ACHN (cell line): ENCODE measurements around the gene NME9.
A peak's percentile ranks its signal among the peaks of the same experiment; 100 is the strongest.
"Not testable (repeated sequence)": the region's sequence is repeated elsewhere in the genome, so short reads cannot be mapped to it uniquely, and the experiment has no call there.

Source experiments
- DNase-seq: peaks from one replicate; pipeline ENCODE4 v3.0.0-alpha.2; 2015
- in situ Hi-C: cut with HindIII; loops from 2 replicates; pipeline ENCODE4 v1.10.0; 2017; ENCODE audit warnings: low sequenced_read_pairs, low pct_ligation_motif_present, low pct_unique_long_range_greater_than_20kb

The NME9 gene, protein sequence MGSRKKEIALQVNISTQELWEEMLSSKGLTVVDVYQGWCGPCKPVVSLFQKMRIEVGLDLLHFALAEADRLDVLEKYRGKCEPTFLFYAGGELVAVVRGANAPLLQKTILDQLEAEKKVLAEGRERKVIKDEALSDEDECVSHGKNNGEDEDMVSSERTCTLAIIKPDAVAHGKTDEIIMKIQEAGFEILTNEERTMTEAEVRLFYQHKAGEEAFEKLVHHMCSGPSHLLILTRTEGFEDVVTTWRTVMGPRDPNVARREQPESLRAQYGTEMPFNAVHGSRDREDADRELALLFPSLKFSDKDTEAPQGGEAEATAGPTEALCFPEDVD

GRCh38 chr3:138329127-138329983 is at the start of gene NME9:
Gene NME9 (minus strand): TSS chr3:138329851. CDS start chr3:138329335, 516 bp downstream.
- peak; percentile 89 for DNase-seq
- in situ Hi-C loops = no loop called here

DNA sequence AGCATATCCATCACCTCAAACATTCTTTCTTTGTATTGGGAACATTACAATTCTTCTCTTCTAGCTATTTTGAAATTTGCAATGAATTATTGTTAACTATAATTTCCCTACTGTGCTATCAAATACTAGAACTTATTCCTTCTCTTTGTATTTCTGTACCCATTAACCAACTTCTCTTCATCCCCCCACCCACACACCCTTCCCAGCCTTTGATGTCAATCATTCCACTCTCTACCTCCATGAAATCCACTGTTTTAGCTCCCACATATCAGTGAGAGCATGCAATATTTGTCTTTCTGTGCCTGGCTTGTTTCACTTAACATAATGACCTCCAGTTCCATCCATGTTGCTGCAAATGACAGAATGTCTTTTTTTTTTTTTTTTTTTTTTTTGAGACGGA is 49.3 kb upstream of the NME9 start:
- no peak for DNase-seq
- in situ Hi-C loops = no loop called here

- DNase-seq = no peak
- in situ Hi-C loops = no loop called here
Measured at GRCh38 chr3:138378331-138378730, 48.7 kb upstream of the NME9 start.

DNA sequence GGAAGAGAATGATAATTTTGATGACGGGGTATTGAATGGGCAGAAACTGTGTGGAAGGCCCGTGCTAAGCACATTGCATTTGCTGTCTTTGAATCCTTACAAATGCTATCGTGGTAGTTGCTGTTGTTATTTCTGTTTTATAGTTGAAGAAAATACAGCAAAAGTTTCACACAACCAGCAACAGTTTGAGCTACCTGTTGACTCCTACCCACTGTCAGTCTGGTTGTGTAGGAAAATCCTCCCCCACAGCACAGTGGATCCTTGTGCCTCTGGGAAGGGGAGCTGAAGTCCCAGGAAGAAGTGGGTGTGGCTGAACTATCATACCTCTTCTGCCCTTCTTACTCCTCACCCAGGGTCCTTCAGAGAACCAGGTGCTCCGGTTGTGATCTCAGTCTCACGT is 48.2 kb upstream of the NME9 start:
- in situ Hi-C loops = no loop called here
- no peak for DNase-seq

- in situ Hi-C loops = not testable (repeated sequence)
Measured at GRCh38 chr3:138377212-138377611, 47.6 kb upstream of the NME9 start.

DNA sequence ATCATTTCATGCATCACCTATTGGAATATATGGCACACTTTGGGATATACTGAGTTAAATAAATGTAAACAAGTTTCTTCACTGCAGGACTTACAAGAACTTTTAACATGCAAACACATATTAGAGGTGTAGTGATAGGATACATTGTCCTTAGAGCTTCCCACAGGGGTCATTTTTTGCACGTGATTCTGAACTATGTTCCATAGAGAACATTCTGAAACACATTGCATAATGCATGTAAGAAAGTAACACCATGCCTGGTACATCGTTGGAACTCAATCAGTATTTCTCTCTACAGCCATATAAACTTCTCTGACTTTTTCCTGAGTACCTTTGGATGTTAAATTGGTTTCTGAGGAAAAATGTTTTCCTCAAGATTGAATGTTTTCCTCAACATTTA is 47.0 kb upstream of the NME9 start:
- DNase-seq = no peak
- in situ Hi-C loops = no loop called here

More at GRCh38 chr3:138377212-138377611, 47.6 kb upstream of the NME9 start:
- DNase-seq = not testable (repeated sequence)

DNA sequence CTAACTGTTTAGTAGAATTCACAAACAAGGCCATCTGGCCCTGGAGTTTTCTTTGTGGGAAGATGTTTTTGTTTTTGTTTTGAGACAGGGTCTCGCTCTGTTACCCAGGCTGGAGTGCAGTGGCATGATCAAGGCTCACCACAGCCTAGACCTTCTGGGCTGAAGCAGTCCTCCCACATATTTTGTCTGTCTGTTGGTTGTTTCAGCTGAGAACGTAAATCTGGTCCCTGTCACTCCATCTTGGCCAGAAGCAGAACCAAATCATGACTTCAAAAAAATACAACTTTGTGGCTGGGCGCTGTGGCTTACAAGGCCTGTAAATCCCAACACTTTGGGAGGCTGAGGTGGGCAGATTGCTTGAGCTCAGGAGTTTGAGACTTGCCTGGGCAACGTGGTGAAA is 45.8 kb upstream of the NME9 start:
- in situ Hi-C loops = no loop called here
- DNase-seq = no peak

DNA sequence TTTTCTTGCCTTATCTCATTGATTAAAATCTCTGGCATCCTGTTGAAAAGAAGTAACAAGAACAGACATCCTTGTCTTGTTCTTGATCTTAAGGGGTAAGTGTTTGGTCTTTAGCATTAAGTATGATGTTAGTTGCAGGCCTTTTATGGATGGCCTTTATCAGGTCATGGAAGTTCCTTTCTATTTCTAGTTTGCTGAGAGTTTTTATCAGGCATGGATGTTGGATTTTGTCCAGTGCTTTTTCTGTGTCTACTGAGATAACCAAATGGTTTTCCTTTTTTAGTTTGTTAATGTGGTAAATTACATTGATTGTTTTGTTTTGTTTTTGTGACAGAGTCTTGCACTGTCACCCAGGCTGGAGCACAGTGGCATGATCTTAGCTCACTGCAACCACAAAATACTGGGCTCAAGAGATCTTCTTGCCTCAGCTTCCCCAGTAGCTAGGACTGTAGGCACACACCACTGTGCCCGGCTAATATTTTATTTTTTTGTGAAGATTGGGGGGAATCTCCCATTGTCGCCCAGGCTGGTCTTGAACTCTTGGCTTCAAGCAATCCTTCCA is 45.0 kb upstream of the NME9 start:
- in situ Hi-C loops = no loop called here

GRCh38 chr3:138373736-138374094 is 44.1 kb upstream of the NME9 start:
- in situ Hi-C loops = no loop called here
- DNase-seq = no peak

More for the DNA sequence above, 45.0 kb upstream of the NME9 start:
- DNase-seq = no peak

DNA sequence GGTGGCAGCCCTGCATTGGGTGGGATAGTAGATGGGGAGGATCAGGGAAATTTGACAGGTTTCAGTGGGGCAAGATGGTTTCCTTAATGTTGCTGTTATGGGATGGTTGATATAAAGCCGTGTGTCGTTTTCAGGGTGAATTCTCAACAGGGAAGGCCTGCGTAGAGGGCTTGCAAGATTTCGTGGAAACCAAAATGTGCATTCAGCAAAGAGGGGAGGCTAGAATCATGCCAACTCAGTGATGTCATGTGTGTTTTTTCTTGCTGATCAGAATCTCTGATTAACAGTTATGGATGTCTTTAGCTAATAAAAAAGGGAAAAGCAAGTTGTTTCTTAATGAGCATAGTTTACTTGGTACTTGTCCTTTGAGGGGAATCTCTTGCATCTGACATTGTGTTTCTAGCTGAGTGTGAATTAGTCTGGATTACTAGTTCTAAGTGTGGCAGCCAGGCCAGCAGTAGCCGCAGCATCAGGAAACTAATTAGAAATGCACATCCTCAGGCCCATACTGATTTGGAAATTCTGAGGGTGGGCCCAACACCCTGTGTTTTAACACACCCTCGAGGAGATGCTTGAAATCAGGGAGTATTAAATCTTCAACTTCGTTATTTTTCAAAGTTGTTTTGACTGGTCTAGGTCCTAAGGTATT is 43.6 kb upstream of the NME9 start:
- in situ Hi-C loops = no loop called here
- DNase-seq = no peak

- no peak for DNase-seq
- in situ Hi-C loops = no loop called here
Measured at GRCh38 chr3:138371070-138371965, 41.7 kb upstream of the NME9 start.

DNA sequence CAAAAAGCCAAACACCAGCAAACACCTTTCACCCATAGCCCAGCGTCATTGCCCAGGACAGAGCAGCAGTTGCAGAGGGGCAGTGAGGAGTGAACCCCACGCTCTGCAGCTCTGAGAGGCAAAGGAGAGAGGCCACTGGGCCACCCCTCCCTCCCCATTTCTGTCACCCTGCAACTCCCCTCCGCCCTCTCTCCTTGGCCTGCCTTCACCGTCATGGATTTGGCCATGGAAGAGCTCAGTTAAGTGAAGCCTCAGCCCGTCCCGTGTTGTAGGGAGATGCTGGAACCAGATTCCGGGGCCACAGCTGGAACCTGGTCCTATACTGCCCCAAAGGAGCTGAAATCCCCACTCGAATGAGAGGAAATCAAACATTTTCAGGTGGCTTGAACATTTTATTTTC is 40.7 kb upstream of the NME9 start:
- in situ Hi-C loops = no loop called here
- DNase-seq = no peak

GRCh38 chr3:138369151-138369900 is 39.7 kb upstream of the NME9 start:
- no peak for DNase-seq
- in situ Hi-C loops = no loop called here

GRCh38 chr3:138367911-138368310 is 38.3 kb upstream of the NME9 start:
- DNase-seq = no peak
- in situ Hi-C loops = no loop called here

- no peak for DNase-seq
- in situ Hi-C loops = no loop called here
Measured at GRCh38 chr3:138367326-138367850, 37.7 kb upstream of the NME9 start.

DNA sequence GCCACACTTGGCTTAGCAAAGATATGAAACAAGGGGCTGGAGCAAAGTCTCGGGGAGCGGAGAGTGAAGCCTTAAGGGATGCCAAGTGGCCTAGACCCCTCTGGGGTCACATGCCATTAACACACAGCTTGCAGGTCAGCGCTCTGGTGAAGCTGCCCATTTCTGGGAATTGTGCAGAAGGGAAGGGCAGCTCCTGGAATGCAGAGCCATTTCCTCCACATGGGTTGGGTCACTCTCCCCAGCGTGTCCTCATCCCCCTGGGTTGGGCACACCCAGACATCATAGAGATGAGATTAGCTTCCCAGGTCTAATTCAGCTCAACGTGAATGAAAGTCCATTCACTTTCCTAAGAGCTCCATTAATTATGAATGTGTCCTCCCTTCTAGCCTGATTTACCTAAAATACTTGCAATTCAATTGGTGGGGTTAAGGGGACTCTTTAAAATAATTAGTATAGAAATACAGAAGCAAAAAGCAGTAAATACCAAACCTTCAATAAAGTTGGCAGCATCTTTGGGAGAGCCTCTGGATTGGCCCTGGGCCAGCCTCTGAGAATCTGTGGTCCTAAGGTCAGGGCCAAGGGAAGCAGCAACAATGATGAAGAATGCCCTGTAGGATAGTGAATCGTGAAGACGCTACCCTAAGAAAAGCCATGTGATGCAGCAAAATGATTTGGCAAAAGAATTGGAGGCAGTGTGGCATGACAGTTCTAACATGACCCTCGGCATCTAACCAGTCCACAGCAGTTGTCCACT is 36.5 kb upstream of the NME9 start:
- DNase-seq = no peak
- in situ Hi-C loops = no loop called here

GRCh38 chr3:138365253-138365555 is 35.6 kb upstream of the NME9 start:
- in situ Hi-C loops = no loop called here
- DNase-seq = no peak
